ENCODE data around the gene CDK18.

GRCh38 chr1:205477121-205477758 lies 27.2 kb upstream of the CDK18 start:
- TF ChIP-seq CTCF (IDR thresholded peaks at IDR 0.05) = no peak
- TF ChIP-seq POLR2AphosphoS5 (IDR thresholded peaks at IDR 0.05) = no peak
- TF ChIP-seq POLR2A (IDR thresholded peaks at IDR 0.05; ENCODE audit: low read depth) = no peak
- no peak for TF ChIP-seq EP300 (IDR thresholded peaks at IDR 0.05)
